Activated B cell treated with CpG ODN at 0.5 μM for 24 hours (primary cell): ENCODE results near the gene ATG13. TPM values are rescaled to one million over a fixed set of nuclear protein-coding genes. Genes with fewer than 3 reads are reported as not detected.

Experiments used
- ATAC-seq: fragments of 200-7000 bp; cut with Tn5 transposase; one replicate; pipeline ENCODE4 v1.10.0; 2021; ENCODE audit warnings: low read depth, mild to moderate bottlenecking, moderate library complexity
- CTCF ChIA-PET: fragments of 350-600 bp; sonication (Branson Sonifier 250); formaldehyde crosslinking; loops from one replicate; lab custom pipeline; 2021; ENCODE audit warnings: antibody characterized with exemption; lab: Charles Lee
- POLR2A ChIA-PET: fragments of 350-600 bp; sonication (Branson Sonifier 250); formaldehyde crosslinking; loops from one replicate; lab custom pipeline; 2021; ENCODE audit warnings: antibody characterized with exemption; lab: Charles Lee
- DNase-seq: peaks from one replicate; pipeline ENCODE4 v3.0.0; 2022
- H3K27ac Mint-ChIP-seq: one replicate; pipeline ENCODE4 v1.8.0; 2020; ENCODE audit warnings: mixed read lengths
- H3K27me3 Mint-ChIP-seq: one replicate; pipeline ENCODE4 v1.8.0; 2021; ENCODE audit warnings: mixed read lengths
- H3K36me3 Mint-ChIP-seq: one replicate; pipeline ENCODE4 v1.8.0; 2021; ENCODE audit warnings: low read depth, mixed read lengths
- H3K4me1 Mint-ChIP-seq: one replicate; pipeline ENCODE4 v1.8.0; 2021; ENCODE audit warnings: mixed read lengths
- H3K4me3 Mint-ChIP-seq: one replicate; pipeline ENCODE4 v1.8.0; 2020; ENCODE audit warnings: mild to moderate bottlenecking, mixed read lengths
- H3K9me3 Mint-ChIP-seq: one replicate; pipeline ENCODE4 v1.8.0; 2020; ENCODE audit warnings: mixed read lengths
- intact Hi-C: fragments of 100-400 bp; cut with micrococcal nuclease; formaldehyde crosslinking; loops from one replicate; pipeline ENCODE4 v1.15.1; 2024
- total RNA-seq: library from RNA; stranded (reverse); gene quantifications from 2 replicates; pipeline ENCODE4 v1.2.3, GENCODE V29; 2022
- TF ChIP-seq, protein P1 (sequence below): fragments of 200-600 bp; IDR thresholded peaks from one replicate; pipeline ENCODE4 v1.8.0; 2022; ENCODE audit warnings: antibody characterized with exemption, mild to moderate bottlenecking

Gene ATG13
- total RNA-seq, 1 donor from 2014 or later: 73.7 TPM

GRCh38 chr11:46615756-46616155 is 1.6 kb upstream of the ATG13 start:
- CTCF ChIA-PET: interaction anchor here (0.9 kb wide), 1 partner anchor 87 kb away, joined by 4 read pairs; no protein-coding TSS in a partner anchor
- H3K4me1 Mint-ChIP-seq: peaks cover 25% of the 10 kb centered on the region
- no peaks in the 10 kb centered on the region for H3K27me3 Mint-ChIP-seq
- peaks cover 9% of the 10 kb centered on the region for H3K36me3 Mint-ChIP-seq
- ATAC-seq: no peak
- H3K27ac Mint-ChIP-seq: no peak overlapping the region
- no peak for DNase-seq
- POLR2A ChIA-PET: interaction anchor here (0.5 to 2.9 kb wide), 2 partner anchors 21 to 581 kb away, joined by 4 to 9 read pairs; partner anchors contain the start of gene AMBRA1
- TF ChIP-seq, protein P1, sequence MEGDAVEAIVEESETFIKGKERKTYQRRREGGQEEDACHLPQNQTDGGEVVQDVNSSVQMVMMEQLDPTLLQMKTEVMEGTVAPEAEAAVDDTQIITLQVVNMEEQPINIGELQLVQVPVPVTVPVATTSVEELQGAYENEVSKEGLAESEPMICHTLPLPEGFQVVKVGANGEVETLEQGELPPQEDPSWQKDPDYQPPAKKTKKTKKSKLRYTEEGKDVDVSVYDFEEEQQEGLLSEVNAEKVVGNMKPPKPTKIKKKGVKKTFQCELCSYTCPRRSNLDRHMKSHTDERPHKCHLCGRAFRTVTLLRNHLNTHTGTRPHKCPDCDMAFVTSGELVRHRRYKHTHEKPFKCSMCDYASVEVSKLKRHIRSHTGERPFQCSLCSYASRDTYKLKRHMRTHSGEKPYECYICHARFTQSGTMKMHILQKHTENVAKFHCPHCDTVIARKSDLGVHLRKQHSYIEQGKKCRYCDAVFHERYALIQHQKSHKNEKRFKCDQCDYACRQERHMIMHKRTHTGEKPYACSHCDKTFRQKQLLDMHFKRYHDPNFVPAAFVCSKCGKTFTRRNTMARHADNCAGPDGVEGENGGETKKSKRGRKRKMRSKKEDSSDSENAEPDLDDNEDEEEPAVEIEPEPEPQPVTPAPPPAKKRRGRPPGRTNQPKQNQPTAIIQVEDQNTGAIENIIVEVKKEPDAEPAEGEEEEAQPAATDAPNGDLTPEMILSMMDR: no peak
- intact Hi-C loops: loop anchor here (2.0 to 10.0 kb wide), 5 partner anchors 13 to 811 kb away; partner anchors contain the start of genes CRY2, PHF21A and SLC35C1
- peak overlapping the region; percentile 93 for H3K4me3 Mint-ChIP-seq
- no peaks in the 10 kb centered on the region for H3K9me3 Mint-ChIP-seq

DNA sequence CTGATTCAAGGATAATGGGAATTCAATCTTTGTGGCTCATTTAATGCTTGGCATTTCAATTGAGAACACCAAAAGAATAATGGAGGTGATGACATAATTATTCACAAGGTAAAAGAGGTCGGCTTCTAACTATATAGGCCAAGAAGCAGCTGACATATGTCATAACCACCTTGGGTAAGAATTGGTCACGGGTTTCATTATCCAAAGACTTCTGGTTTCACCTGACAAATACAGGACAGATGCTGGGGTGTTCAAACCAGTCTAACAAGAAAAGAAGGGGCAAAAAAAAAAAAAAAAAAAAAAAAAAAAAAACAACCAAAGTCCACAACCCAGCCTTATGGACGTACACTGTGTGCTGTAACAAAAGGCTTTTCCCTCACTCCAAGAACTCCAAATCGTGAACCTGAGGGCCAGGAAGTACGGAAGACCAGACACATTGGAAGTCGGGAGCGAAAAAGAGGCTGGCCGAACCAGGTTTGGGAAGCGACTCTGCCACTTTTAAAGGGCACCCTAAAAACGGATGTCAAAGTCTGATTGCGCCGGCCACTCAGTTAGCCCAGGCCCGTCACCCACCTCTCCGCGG is 711 bp upstream of the ATG13 start:
- ATAC-seq (peak; percentile 1), DNase-seq (no peak)
- ChIA-PET POLR2A (interaction anchor here (0.6 to 2.1 kb wide), 7 partner anchors 9 to 762 kb away, joined by 3 to 18 read pairs (median 5); partner anchors contain the start of genes AMBRA1, ARHGAP1 and ZNF408), CTCF (interaction anchor here (0.9 to 2.6 kb wide), 2 partner anchors 88 to 126 kb away, joined by 4 to 20 read pairs; no protein-coding TSS in a partner anchor)
- Mint-ChIP-seq H3K27ac (peak overlapping the region; percentile 100), H3K4me1 (peaks cover 29% of the 10 kb centered on the region), H3K9me3 (no peaks in the 10 kb centered on the region), H3K27me3 (no peaks in the 10 kb centered on the region), H3K4me3 (peak overlapping the region; percentile 93), H3K36me3 (peaks cover 15% of the 10 kb centered on the region)
- TF ChIP-seq, protein P1: no peak
- intact Hi-C loops: loop anchor here (1.0 to 10.0 kb wide), 17 partner anchors 14 to 812 kb away; partner anchors contain the start of genes AMBRA1, ARHGAP1, CKAP5 and CRY2

DNA sequence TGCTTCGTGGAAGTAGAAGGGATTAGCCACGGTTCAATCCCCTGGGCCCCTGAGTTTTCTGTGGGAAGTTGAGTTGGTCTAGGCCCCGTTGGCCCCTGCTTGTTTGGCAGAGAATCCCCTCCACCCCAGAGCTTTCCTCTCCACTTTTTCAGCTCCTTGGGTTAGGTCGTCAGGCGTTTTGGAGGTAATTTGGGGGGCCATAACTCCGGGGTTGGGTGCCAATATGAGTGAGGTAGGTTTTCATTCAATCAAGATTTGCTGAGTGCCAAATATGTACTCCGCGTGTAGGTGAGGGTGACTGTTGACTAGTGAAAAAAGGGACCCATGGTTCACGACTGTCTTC is 590 bp downstream of the ATG13 start:
- peaks cover 34% of the 10 kb centered on the region for H3K4me1 Mint-ChIP-seq
- no peak for ATAC-seq
- no peaks in the 10 kb centered on the region for H3K27me3 Mint-ChIP-seq
- TF ChIP-seq, protein P1: no peak
- ChIA-PET POLR2A (interaction anchor here (0.6 to 2.1 kb wide), 8 partner anchors 18 to 655 kb away, joined by 3 to 18 read pairs (median 5); partner anchors contain the start of genes AMBRA1, ARHGAP1, DDB2 and ZNF408), CTCF (interaction anchor here (0.7 to 2.6 kb wide), 6 partner anchors 15 to 655 kb away, joined by 3 to 20 read pairs (median 4); no protein-coding TSS in a partner anchor)
- peak overlapping the region; percentile 93 for H3K4me3 Mint-ChIP-seq
- no peak for DNase-seq
- intact Hi-C loops: loop anchor here (1.0 to 10.0 kb wide), 17 partner anchors 15 to 813 kb away; partner anchors contain the start of genes AMBRA1, ARHGAP1, CKAP5 and CRY2
- H3K9me3 Mint-ChIP-seq: no peaks in the 10 kb centered on the region
- peak overlapping the region; percentile 100 for H3K27ac Mint-ChIP-seq
- H3K36me3 Mint-ChIP-seq: peaks cover 23% of the 10 kb centered on the region

GRCh38 chr11:46618837-46619236 is 1.5 kb downstream of the ATG13 start:
- Mint-ChIP-seq H3K27ac (no peak overlapping the region), H3K4me1 (peaks cover 34% of the 10 kb centered on the region), H3K36me3 (peaks cover 26% of the 10 kb centered on the region), H3K4me3 (peak overlapping the region; percentile 53), H3K9me3 (no peaks in the 10 kb centered on the region), H3K27me3 (no peaks in the 10 kb centered on the region)
- TF ChIP-seq, protein P1: no peak
- CTCF ChIA-PET: interaction anchor here (0.7 to 2.6 kb wide), 7 partner anchors 16 to 654 kb away, joined by 3 to 20 read pairs (median 5); no protein-coding TSS in a partner anchor
- intact Hi-C loops: loop anchor here (10.0 kb wide), 2 partner anchors 774 to 814 kb away; partner anchors contain the start of genes CRY2 and SLC35C1
- no peak for DNase-seq
- no peak for ATAC-seq
- POLR2A ChIA-PET: interaction anchor here (1.2 to 2.1 kb wide), 3 partner anchors 25 to 376 kb away, joined by 4 to 18 read pairs (median 13); partner anchors contain the start of gene AMBRA1

DNA sequence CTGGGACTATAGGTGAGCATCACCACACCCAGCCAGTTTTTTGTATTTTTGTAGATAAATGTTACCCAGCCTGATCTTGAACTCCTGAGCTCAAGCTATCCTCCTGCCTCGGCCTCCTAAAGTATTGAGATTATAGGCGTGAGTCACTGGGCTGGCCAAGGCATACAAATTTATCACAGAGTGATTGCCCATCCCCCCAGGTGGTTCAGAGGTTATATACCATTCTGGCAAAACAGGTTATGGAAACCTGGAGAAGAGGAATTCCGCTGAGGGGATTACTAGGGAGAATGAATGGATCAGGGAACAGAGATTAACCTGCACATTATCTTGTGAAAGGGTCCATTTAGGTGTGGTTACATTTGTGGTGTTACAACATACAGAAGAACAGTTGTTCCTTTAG is 8.1 kb downstream of the ATG13 start:
- Mint-ChIP-seq H3K27ac (no peak overlapping the region), H3K9me3 (no peaks in the 10 kb centered on the region), H3K4me1 (peaks cover 15% of the 10 kb centered on the region), H3K36me3 (peaks cover 58% of the 10 kb centered on the region), H3K27me3 (no peaks in the 10 kb centered on the region), H3K4me3 (no peak overlapping the region)
- no peak for ATAC-seq
- intact Hi-C loops: no loop called here
- TF ChIP-seq, protein P1: no peak
- ChIA-PET CTCF (no interaction called here), POLR2A (no interaction called here)
- DNase-seq: no peak
